T-cell (primary cell): Measurements from ENCODE around the gene TSPOAP1. TPM values are rescaled to one million over a fixed set of nuclear protein-coding genes. Genes with fewer than 3 reads are reported as not detected.

Source experiments
- ATAC-seq, 4 experiments: fragments of 200-7000 bp in 3 of 4; fragments of 150-1000 bp in 1 of 4; cut with Tn5 transposase; replicated peaks in 1 of 4; 1 replicate in 3 of 4; 2 replicates in 1 of 4; pipeline ENCODE4 v1.10.0; 2021; ENCODE audit warnings: moderate library complexity in 3 of 4, mild to moderate bottlenecking in 2 of 4, moderate number of reproducible peaks in 1 of 4
- CTCF ChIA-PET, 2 donors: fragments of 300-600 bp; sonication (Branson Sonifier 250); formaldehyde crosslinking; loops; one replicate each; lab custom pipeline; 2022; ENCODE audit warnings: antibody characterized with exemption in 2 of 2; lab: Charles Lee
- POLR2A ChIA-PET, 2 donors: fragments of 300-600 bp; sonication (Branson Sonifier 250); formaldehyde crosslinking; loops; one replicate each; lab custom pipeline; 2022; ENCODE audit warnings: antibody characterized with exemption in 2 of 2; lab: Charles Lee
- DNase-seq, 35 experiments: peaks; one replicate each; pipeline versions ENCODE4 v3.0.0 to v3.0.0-alpha.2; 2013 to 2023
- H3K27ac ChIP-seq: one replicate; pipeline ENCODE4 v1.5.1; 2013; ENCODE audit warnings: low read length
- H3K27me3 ChIP-seq, 2 experiments: replicated peaks in 1 of 2; 1 replicate in 1 of 2; 2 replicates in 1 of 2; pipeline versions ENCODE4 v1.6.1 to v1.7.0; 2013; ENCODE audit warnings: low read length in 1 of 2, mixed read lengths in 1 of 2; ENCODE audit not compliant: control insufficient read depth in 2 of 2, insufficient read depth in 2 of 2; ENCODE audit errors: extremely low read depth in 1 of 2
- H3K36me3 ChIP-seq, 2 donors: 1 replicate in 1 of 2; 2 replicates in 1 of 2; pipeline versions ENCODE4 v1.6.1 to v1.7.0; 2013; ENCODE audit warnings: low read length in 1 of 2; ENCODE audit not compliant: control insufficient read depth in 2 of 2, insufficient read depth in 1 of 2; ENCODE audit errors: extremely low read depth in 1 of 2
- H3K4me1 ChIP-seq, 2 experiments: 1 replicate in 1 of 2; 2 replicates in 1 of 2; pipeline versions ENCODE4 v1.6.1 to v1.7.0; 2013; ENCODE audit warnings: low read length in 2 of 2, mixed read lengths in 1 of 2; ENCODE audit not compliant: insufficient read depth in 2 of 2, control insufficient read depth in 1 of 2; ENCODE audit errors: extremely low read depth in 1 of 2
- H3K4me3 ChIP-seq, 2 donors: 1 replicate in 1 of 2; 2 replicates in 1 of 2; pipeline versions ENCODE4 v1.5.1 to v1.7.0; 2013; ENCODE audit warnings: mild to moderate bottlenecking in 2 of 2, low read length in 1 of 2, moderate library complexity in 1 of 2; ENCODE audit not compliant: control insufficient read depth in 1 of 2; ENCODE audit errors: extremely low read depth in 1 of 2
- H3K9me3 ChIP-seq: 2 replicates; pipeline ENCODE4 v1.7.0; 2013
- H3K27ac Mint-ChIP-seq, 2 donors: one replicate each; pipeline ENCODE4 v1.8.0; 2020 to 2021; ENCODE audit warnings: mild to moderate bottlenecking in 2 of 2, mixed read lengths in 2 of 2
- H3K27me3 Mint-ChIP-seq, 2 donors: one replicate each; pipeline ENCODE4 v1.8.0; 2021 to 2022; ENCODE audit warnings: mixed read lengths in 2 of 2
- H3K36me3 Mint-ChIP-seq: one replicate; pipeline ENCODE4 v1.8.0; 2021; ENCODE audit warnings: mixed read lengths
- H3K4me1 Mint-ChIP-seq, 3 donors: one replicate each; pipeline ENCODE4 v1.8.0; 2020 to 2022; ENCODE audit warnings: mixed read lengths in 3 of 3, mild to moderate bottlenecking in 1 of 3
- H3K4me3 Mint-ChIP-seq, 3 donors: one replicate each; pipeline ENCODE4 v1.8.0; 2020 to 2022; ENCODE audit warnings: mild to moderate bottlenecking in 3 of 3, mixed read lengths in 3 of 3, moderate library complexity in 3 of 3
- H3K9me3 Mint-ChIP-seq, 3 donors: one replicate each; pipeline ENCODE4 v1.8.0; 2020 to 2022; ENCODE audit warnings: mixed read lengths in 3 of 3
- WGBS: methylation state at CpG from one replicate; pipeline ENCODE4 v1.1.5; 2013; ENCODE audit warnings: missing lambda C conversion rate; ENCODE audit not compliant: insufficient coverage; 5-methylcytosine and 5-hydroxymethylcytosine counted together
- total RNA-seq, 35 experiments: library from RNA in 6 of 35; stranded (reverse) in 6 of 35; fragments of 120-200 nt in 1 of 35; gene quantifications; one replicate each; pipeline versions ENCODE4 v1.2.1 to v1.2.4 and lab custom pipeline; 2013 to 2026

Gene TSPOAP1
- total RNA-seq, 5 donors from 2014 or later (not counting 1 experiment from before 2014, with no cell fraction given): 15.6 to 62.7 (median 19.9) TPM

GRCh38 chr17:58254803-58255202 is 73.8 kb downstream of the TSPOAP1 start:
- Histone ChIP-seq H3K9me3 (no peaks in the 10 kb centered on the region), H3K27me3 (peaks cover 0 to 20% of the 10 kb centered on the region in 2 experiments), H3K4me3 (no peak overlapping the region), H3K36me3 (no peaks in the 10 kb centered on the region), H3K27ac (no peak overlapping the region), H3K4me1 (peaks cover 0 to 3% of the 10 kb centered on the region in 2 experiments)
- DNase-seq (no peak), ATAC-seq (no peak)
- no peak overlapping the region for H3K4me3 Mint-ChIP-seq
- H3K27ac Mint-ChIP-seq: no peak overlapping the region
- H3K27me3 Mint-ChIP-seq: peaks cover 17 to 18% of the 10 kb centered on the region in 2 donors
- H3K36me3 Mint-ChIP-seq: no peaks in the 10 kb centered on the region
- no peaks in the 10 kb centered on the region for H3K9me3 Mint-ChIP-seq
- peaks cover 0 to 6% (median 5%) of the 10 kb centered on the region in 3 donors for H3K4me1 Mint-ChIP-seq
- ChIA-PET CTCF (no interaction called here), POLR2A (interaction anchor here in 1 of 2 donors (0.7 kb wide), 1 partner anchor 90 kb away, joined by 3 read pairs; no protein-coding TSS in a partner anchor)
- 15% methylated on average over 2 of the region's 8 CpGs for WGBS

- Histone ChIP-seq H3K27ac (no peak overlapping the region), H3K36me3 (no peaks in the 10 kb centered on the region), H3K27me3 (peaks cover 0 to 31% of the 10 kb centered on the region in 2 experiments), H3K4me3 (no peak overlapping the region), H3K4me1 (peaks cover 0 to 12% of the 10 kb centered on the region in 2 experiments), H3K9me3 (no peaks in the 10 kb centered on the region)
- 100% methylated on average over 1 of the region's 3 CpGs for WGBS
- Mint-ChIP-seq H3K36me3 (no peaks in the 10 kb centered on the region), H3K9me3 (no peaks in the 10 kb centered on the region), H3K27ac (no peak overlapping the region), H3K4me3 (no peak overlapping the region), H3K4me1 (peaks cover 5 to 15% (median 12%) of the 10 kb centered on the region in 3 donors), H3K27me3 (peaks cover 17 to 22% of the 10 kb centered on the region in 2 donors)
- POLR2A ChIA-PET: no interaction called here
- ATAC-seq: no peak
- DNase-seq: no peak
- CTCF ChIA-PET: interaction anchor here in 1 of 2 donors (0.6 to 0.7 kb wide), 2 partner anchors 96 to 246 kb away, joined by 3 to 4 read pairs; no protein-coding TSS in a partner anchor
These were observed 75.5 kb downstream of the TSPOAP1 start for GRCh38 chr17:58253082-58253481.

DNA sequence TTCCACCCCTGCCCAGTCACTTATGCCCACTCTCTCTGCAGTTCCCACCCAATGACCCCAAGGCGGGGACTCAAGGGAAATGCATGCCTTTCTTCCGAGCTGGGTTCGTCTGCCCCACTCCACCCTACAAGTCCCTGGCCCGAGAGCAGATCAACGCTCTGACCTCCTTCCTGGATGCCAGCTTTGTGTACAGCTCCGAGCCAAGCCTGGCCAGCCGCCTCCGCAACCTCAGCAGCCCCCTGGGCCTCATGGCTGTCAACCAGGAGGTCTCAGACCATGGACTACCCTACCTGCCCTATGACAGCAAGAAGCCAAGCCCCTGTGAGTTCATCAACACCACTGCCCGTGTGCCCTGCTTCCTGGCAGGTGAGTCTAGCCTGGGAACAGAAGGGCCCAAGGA is 76.5 kb downstream of the TSPOAP1 start:
- CTCF ChIA-PET: no interaction called here
- H3K36me3 ChIP-seq: no peaks in the 10 kb centered on the region
- 73% methylated on average over 8 of the region's 9 CpGs for WGBS

More for the DNA sequence above, 76.5 kb downstream of the TSPOAP1 start:
- Mint-ChIP-seq H3K4me3 (no peak overlapping the region), H3K27me3 (peaks cover 11 to 19% of the 10 kb centered on the region in 2 donors), H3K4me1 (peaks cover 11 to 21% (median 18%) of the 10 kb centered on the region in 3 donors), H3K9me3 (no peaks in the 10 kb centered on the region), H3K27ac (no peak overlapping the region), H3K36me3 (no peaks in the 10 kb centered on the region)
- Histone ChIP-seq H3K4me3 (no peak overlapping the region), H3K9me3 (no peaks in the 10 kb centered on the region), H3K27me3 (peaks cover 0 to 31% of the 10 kb centered on the region in 2 experiments), H3K27ac (no peak overlapping the region), H3K4me1 (peaks cover 0 to 18% of the 10 kb centered on the region in 2 experiments)
- DNase-seq (no peak), ATAC-seq (no peak)
- POLR2A ChIA-PET: no interaction called here

Other genes starting within 250 kb of the TSPOAP1 start
- gene DYNLL2, start 245.4 kb downstream of the TSPOAP1 start, total RNA-seq: 10 to 100 TPM; 30.4 to 42.1 (median 34.9) TPM
- gene OR4D1, start 180.4 kb downstream of the TSPOAP1 start, total RNA-seq: 1 to 10 TPM; 1.3 to 2.2 (median 1.8) TPM
- not detected for gene OR4D2, start 161.8 kb downstream of the TSPOAP1 start, total RNA-seq
- under 1 TPM in 1 of 5 donors, not detected in 4; 0.13 TPM for gene EPX, start 136.1 kb downstream of the TSPOAP1 start, total RNA-seq
- 10 to 100 TPM; 12.7 to 32.6 (median 22.3) TPM for gene MKS1, start 109.5 kb downstream of the TSPOAP1 start, total RNA-seq
- not detected for gene LPO, start 90.2 kb downstream of the TSPOAP1 start, total RNA-seq
- gene MPO, start 47.9 kb downstream of the TSPOAP1 start, total RNA-seq: 1 to 10 TPM in 4 of 5 donors, under 1 TPM in 1; 0.32 to 1.9 (median 1.1) TPM
- 10 to 100 TPM; 40.5 to 77.3 (median 63.2) TPM for gene SUPT4H1, start 23.4 kb upstream of the TSPOAP1 start, total RNA-seq
- 1 to 10 TPM; 1.2 to 4.0 (median 1.8) TPM for gene RNF43, start 88.7 kb upstream of the TSPOAP1 start, total RNA-seq
- gene HSF5, start 159.6 kb upstream of the TSPOAP1 start, total RNA-seq: 1 to 10 TPM; 1.7 to 2.8 (median 2.5) TPM
- gene MTMR4, start 185.8 kb upstream of the TSPOAP1 start, total RNA-seq: 10 to 100 TPM; 43.1 to 55.1 (median 53.1) TPM